ACC112 (cell line): ENCODE results near the gene NRAS.

Experiments used
- H2AFZ ChIP-seq: fragments of 200-600 bp; sonication (generic); one replicate; pipeline ENCODE4 v1.6.0; 2017; ENCODE audit warnings: antibody characterized with exemption, low read length; ENCODE audit not compliant: unreplicated experiment
- H3K27ac ChIP-seq: fragments of 200-600 bp; sonication (generic); 2 replicates; pipeline ENCODE4 v1.5.1; 2014; ENCODE audit warnings: low read depth, mild to moderate bottlenecking, antibody characterized with exemption, low read length, moderate library complexity
- H3K27me3 ChIP-seq: fragments of 200-600 bp; sonication (generic); 2 replicates; pipeline ENCODE4 v1.6.1; 2014; ENCODE audit warnings: mild to moderate bottlenecking, antibody characterized with exemption, low read length, moderate library complexity, mixed read lengths; ENCODE audit not compliant: insufficient read depth
- H3K36me3 ChIP-seq: fragments of 200-600 bp; sonication (generic); 2 replicates; pipeline ENCODE4 v1.6.1; 2016; ENCODE audit warnings: mild to moderate bottlenecking, antibody characterized with exemption, low read length, moderate library complexity, mixed read lengths; ENCODE audit not compliant: insufficient read depth
- H3K4me1 ChIP-seq: fragments of 200-600 bp; sonication (generic); one replicate; pipeline ENCODE4 v1.6.1; 2016; ENCODE audit warnings: low read length, mixed read lengths; ENCODE audit not compliant: insufficient read depth, unreplicated experiment, control insufficient read depth
- H3K4me3 ChIP-seq: fragments of 200-600 bp; sonication (generic); 2 replicates; pipeline ENCODE4 v1.5.1; 2014; ENCODE audit warnings: mild to moderate bottlenecking, low read depth, low read length
- H3K79me2 ChIP-seq: fragments of 200-600 bp; sonication (generic); one replicate; pipeline ENCODE4 v1.6.0; 2016; ENCODE audit warnings: low read length; ENCODE audit not compliant: control insufficient read depth, unreplicated experiment, insufficient read depth

Gene NRAS

GRCh38 chr1:114750780-114751179, 34.2 kb upstream of the NRAS start:
- no peaks in the 10 kb centered on the region for H3K27me3 ChIP-seq
- no peak overlapping the region for H2AFZ ChIP-seq
- peaks cover 100% of the 10 kb centered on the region for H3K79me2 ChIP-seq
- H3K27ac ChIP-seq = no peak overlapping the region
- H3K36me3 ChIP-seq = peaks cover 33% of the 10 kb centered on the region
- H3K4me3 ChIP-seq = no peak overlapping the region
- peaks cover 42% of the 10 kb centered on the region for H3K4me1 ChIP-seq

GRCh38 chr1:114749835-114750234, 33.3 kb upstream of the NRAS start:
- Histone ChIP-seq H3K4me3 (no peak overlapping the region), H3K36me3 (peaks cover 41% of the 10 kb centered on the region), H3K4me1 (peaks cover 37% of the 10 kb centered on the region), H2AFZ (no peak overlapping the region), H3K27ac (no peak overlapping the region), H3K79me2 (peaks cover 100% of the 10 kb centered on the region), H3K27me3 (no peaks in the 10 kb centered on the region)

GRCh38 chr1:114746450-114747121, 30.0 kb upstream of the NRAS start:
- Histone ChIP-seq H3K36me3 (peaks cover 51% of the 10 kb centered on the region), H3K79me2 (peaks cover 100% of the 10 kb centered on the region), H3K27ac (no peak overlapping the region), H3K4me3 (no peak overlapping the region), H2AFZ (no peak overlapping the region), H3K4me1 (peaks cover 17% of the 10 kb centered on the region), H3K27me3 (no peaks in the 10 kb centered on the region)

- Histone ChIP-seq H3K4me3 (no peak overlapping the region), H3K27ac (peak overlapping the region; percentile 30), H3K27me3 (no peaks in the 10 kb centered on the region), H3K4me1 (peaks cover 7% of the 10 kb centered on the region), H3K36me3 (peaks cover 49% of the 10 kb centered on the region), H2AFZ (no peak overlapping the region), H3K79me2 (peaks cover 100% of the 10 kb centered on the region)
These were observed 28.7 kb upstream of the NRAS start for GRCh38 chr1:114745291-114745690.

GRCh38 chr1:114741963-114742746, 25.6 kb upstream of the NRAS start:
- Histone ChIP-seq H2AFZ (no peak overlapping the region), H3K36me3 (peaks cover 42% of the 10 kb centered on the region), H3K27ac (no peak overlapping the region), H3K4me1 (peaks cover 7% of the 10 kb centered on the region), H3K79me2 (peaks cover 89% of the 10 kb centered on the region), H3K27me3 (no peaks in the 10 kb centered on the region), H3K4me3 (no peak overlapping the region)

GRCh38 chr1:114740331-114740730, 23.8 kb upstream of the NRAS start:
- no peak overlapping the region for H3K4me3 ChIP-seq
- H3K27ac ChIP-seq = no peak overlapping the region
- H3K79me2 ChIP-seq = peaks cover 77% of the 10 kb centered on the region
- H2AFZ ChIP-seq = no peak overlapping the region
- H3K4me1 ChIP-seq = no peaks in the 10 kb centered on the region
- no peaks in the 10 kb centered on the region for H3K27me3 ChIP-seq
- peaks cover 51% of the 10 kb centered on the region for H3K36me3 ChIP-seq

- H3K79me2 ChIP-seq = peaks cover 51% of the 10 kb centered on the region
These were observed 20.8 kb upstream of the NRAS start for GRCh38 chr1:114737314-114737849.

GRCh38 chr1:114735479-114735878, 18.9 kb upstream of the NRAS start:
- no peaks in the 10 kb centered on the region for H3K27me3 ChIP-seq
- peaks cover 75% of the 10 kb centered on the region for H3K36me3 ChIP-seq
- no peak overlapping the region for H3K4me3 ChIP-seq
- H3K79me2 ChIP-seq = peaks cover 34% of the 10 kb centered on the region
- no peak overlapping the region for H2AFZ ChIP-seq
- no peaks in the 10 kb centered on the region for H3K4me1 ChIP-seq
- H3K27ac ChIP-seq = no peak overlapping the region

More at GRCh38 chr1:114737314-114737849, 20.8 kb upstream of the NRAS start:
- H3K4me1 ChIP-seq = no peaks in the 10 kb centered on the region
- no peak overlapping the region for H3K27ac ChIP-seq
- H2AFZ ChIP-seq = no peak overlapping the region
- no peaks in the 10 kb centered on the region for H3K27me3 ChIP-seq
- H3K36me3 ChIP-seq = peaks cover 62% of the 10 kb centered on the region
- no peak overlapping the region for H3K4me3 ChIP-seq

GRCh38 chr1:114729782-114730181, 13.2 kb upstream of the NRAS start:
- H3K4me3 ChIP-seq = no peak overlapping the region
- H3K79me2 ChIP-seq = peaks cover 12% of the 10 kb centered on the region
- H3K4me1 ChIP-seq = no peaks in the 10 kb centered on the region
- H3K27me3 ChIP-seq = no peaks in the 10 kb centered on the region
- H2AFZ ChIP-seq = no peak overlapping the region
- peaks cover 64% of the 10 kb centered on the region for H3K36me3 ChIP-seq
- H3K27ac ChIP-seq = no peak overlapping the region

GRCh38 chr1:114728553-114728952, 12.0 kb upstream of the NRAS start:
- H3K4me1 ChIP-seq = no peaks in the 10 kb centered on the region
- peaks cover 12% of the 10 kb centered on the region for H3K79me2 ChIP-seq
- no peaks in the 10 kb centered on the region for H3K27me3 ChIP-seq
- H3K36me3 ChIP-seq = peaks cover 64% of the 10 kb centered on the region
- no peak overlapping the region for H3K4me3 ChIP-seq
- no peak overlapping the region for H2AFZ ChIP-seq
- H3K27ac ChIP-seq = no peak overlapping the region
